ENCODE data around the gene INF2. TPM values are rescaled to one million over a fixed set of nuclear protein-coding genes. Genes with fewer than 3 reads are reported as not detected.

The INF2 gene
- total RNA-seq, 4 donors from 2014 or later, result 44.6 to 102 (median 64.7) TPM

- no peaks in the 10 kb centered on the region for H3K36me3 ChIP-seq
- no peak overlapping the region for H3K4me3 ChIP-seq
- no peaks in the 10 kb centered on the region for H3K27me3 ChIP-seq
- no peak for TF ChIP-seq CTCF (IDR thresholded peaks at IDR 0.05)
- TF ChIP-seq POLR2AphosphoS5 (IDR thresholded peaks at IDR 0.05), result no peak
- no peak for TF ChIP-seq POLR2A (IDR thresholded peaks at IDR 0.05)
- no peak for TF ChIP-seq EP300 (IDR thresholded peaks at IDR 0.05)
- WGBS, 2 donors (ENCODE audit: low coverage in 1 of 2), result no CpG with 5 or more reads among the region's 7 CpGs
- H3K4me1 ChIP-seq, result peaks cover 0 to 46% (median 40%) of the 10 kb centered on the region in 3 donors
- H3K27ac ChIP-seq, result peak overlapping the region in 3 of 4 donors; percentile 89 to 93 (median 91)
- H3K9me3 ChIP-seq, result no peaks in the 10 kb centered on the region
- ATAC-seq, result no peak
Measured at GRCh38 chr14:104676130-104676693, 13.2 kb upstream of the INF2 start.

DNA sequence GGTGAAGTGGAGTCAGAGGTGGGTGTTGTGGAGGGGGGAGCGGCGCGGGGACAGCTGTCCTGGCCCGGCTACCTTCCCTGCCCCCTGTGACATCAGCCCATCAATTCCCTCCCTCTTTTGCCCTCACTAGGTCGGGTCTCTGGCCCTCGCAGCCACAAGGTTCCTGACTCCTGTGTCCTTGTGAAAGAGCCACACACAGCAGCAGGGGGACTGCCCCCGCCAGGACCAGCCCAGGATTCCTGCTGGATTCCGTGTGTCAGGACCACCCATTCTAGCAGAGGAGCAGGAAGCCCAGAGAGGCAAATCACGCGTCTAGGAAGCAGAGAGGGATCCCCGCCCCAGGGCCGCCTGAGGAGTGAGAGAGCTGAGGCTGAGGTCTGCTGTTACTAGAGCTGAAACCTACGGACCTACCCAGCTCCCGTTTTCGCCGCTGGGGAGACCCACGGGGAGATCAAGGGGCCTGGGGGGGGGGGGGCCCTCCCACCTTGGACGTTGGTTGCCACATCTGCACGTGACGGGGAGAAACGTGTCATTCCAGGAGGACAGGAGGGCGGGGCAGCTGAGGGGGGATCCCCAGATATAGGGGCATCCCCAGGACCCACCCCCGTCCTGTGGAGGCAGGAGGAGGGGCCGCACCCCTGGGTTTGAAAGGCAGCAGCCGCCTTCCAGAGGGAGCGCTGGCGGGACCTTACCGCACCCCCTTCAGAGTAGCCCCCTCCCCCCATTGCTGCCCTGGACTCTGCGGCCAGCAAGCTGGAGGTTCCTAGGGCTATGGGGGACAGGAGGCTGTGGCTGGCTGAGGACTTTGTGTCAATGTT lies 12.5 kb upstream of the INF2 start:
- Histone ChIP-seq H3K27me3 (no peaks in the 10 kb centered on the region), H3K36me3 (no peaks in the 10 kb centered on the region), H3K4me1 (peaks cover 0 to 53% (median 47%) of the 10 kb centered on the region in 3 donors), H3K4me3 (peak overlapping the region in 1 of 2 donors; percentile 62), H3K27ac (peak overlapping the region; percentile 80 to 93 (median 90)), H3K9me3 (no peaks in the 10 kb centered on the region)
- ATAC-seq, result no peak
- TF ChIP-seq CTCF (IDR thresholded peaks at IDR 0.05) (no peak), EP300 (IDR thresholded peaks at IDR 0.05) (no peak), POLR2AphosphoS5 (IDR thresholded peaks at IDR 0.05) (no peak), POLR2A (IDR thresholded peaks at IDR 0.05) (no peak)
- WGBS, 2 donors (ENCODE audit: low coverage in 1 of 2), result no CpG with 5 or more reads among the region's 29 CpGs

DNA sequence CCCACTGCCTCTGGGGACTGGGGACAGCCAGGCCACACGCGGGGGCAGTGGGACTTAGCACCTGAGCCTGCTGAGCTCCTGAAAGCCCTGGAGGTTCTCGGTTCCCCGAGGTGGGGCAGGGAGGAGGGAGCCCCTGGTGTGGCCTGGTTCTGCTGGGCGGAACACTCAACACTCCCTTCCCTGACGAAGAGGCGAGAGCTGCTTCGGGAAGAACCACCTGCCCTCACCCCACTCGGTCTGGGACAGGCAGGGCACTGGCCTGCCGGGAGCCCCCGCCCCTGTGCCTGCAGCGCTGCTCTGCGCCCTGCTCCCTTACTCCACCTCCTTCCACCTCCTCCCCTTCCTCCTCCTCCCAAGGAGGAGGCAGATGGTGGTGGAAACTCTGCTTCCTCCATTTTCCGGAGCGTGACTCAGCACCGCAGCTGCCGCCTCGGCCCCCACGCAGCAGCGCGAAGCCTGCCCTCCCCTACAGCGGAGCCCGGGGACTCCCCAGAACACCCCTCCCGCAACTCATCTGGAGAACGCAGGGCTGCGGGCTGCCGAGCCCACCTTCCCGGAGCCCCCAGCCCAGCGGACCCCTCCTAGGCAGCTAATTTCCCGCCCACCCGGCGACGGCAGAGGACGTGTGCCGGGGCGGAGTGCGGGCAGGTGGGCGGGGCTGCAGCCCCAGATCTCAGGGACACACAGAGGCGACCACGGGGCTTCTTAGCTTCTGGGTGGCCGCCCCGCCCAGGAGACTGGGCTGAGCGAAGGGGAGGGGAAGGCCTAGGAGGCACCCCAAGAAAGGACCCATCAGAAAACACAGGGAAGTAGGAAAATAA lies 11.7 kb upstream of the INF2 start:
- no peaks in the 10 kb centered on the region for H3K27me3 ChIP-seq

GRCh38 chr14:104678346-104678745 lies 11.1 kb upstream of the INF2 start:
- TF ChIP-seq POLR2A (IDR thresholded peaks at IDR 0.05) (no peak), EP300 (IDR thresholded peaks at IDR 0.05) (no peak), CTCF (IDR thresholded peaks at IDR 0.05) (no peak), POLR2AphosphoS5 (IDR thresholded peaks at IDR 0.05) (no peak)
- peaks cover 0 to 67% (median 56%) of the 10 kb centered on the region in 3 donors for H3K4me1 ChIP-seq
- no peaks in the 10 kb centered on the region for H3K9me3 ChIP-seq
- H3K27ac ChIP-seq, result peak overlapping the region; percentile 80 to 93 (median 90)
- H3K36me3 ChIP-seq, result no peaks in the 10 kb centered on the region
- peak overlapping the region; percentile 47 to 62 for H3K4me3 ChIP-seq
- no peak for ATAC-seq
- H3K27me3 ChIP-seq, result no peaks in the 10 kb centered on the region
- WGBS, 2 donors (ENCODE audit: low coverage in 1 of 2), result 10 to 39% methylated on average over 3 to 8 of the region's 13 CpGs

More for the DNA sequence above, 11.7 kb upstream of the INF2 start:
- H3K27ac ChIP-seq, result peak overlapping the region; percentile 80 to 93 (median 90)
- TF ChIP-seq EP300 (IDR thresholded peaks at IDR 0.05) (peak; percentile 25), POLR2AphosphoS5 (IDR thresholded peaks at IDR 0.05) (peak; percentile 78), POLR2A (IDR thresholded peaks at IDR 0.05) (peak; percentile 55 to 74), CTCF (IDR thresholded peaks at IDR 0.05) (no peak)
- H3K4me3 ChIP-seq, result peak overlapping the region; percentile 47 to 62
- H3K36me3 ChIP-seq, result no peaks in the 10 kb centered on the region
- 0% methylated on average over 6 of the region's 43 CpGs for WGBS, 2 donors (ENCODE audit: low coverage in 1 of 2)
- peaks cover 0 to 61% (median 55%) of the 10 kb centered on the region in 3 donors for H3K4me1 ChIP-seq
- ATAC-seq, result peak; percentile 79
- H3K9me3 ChIP-seq, result no peaks in the 10 kb centered on the region

Measured in gastroesophageal sphincter (tissue), 4 donors.